Stimulated activated CD4-positive, alpha-beta T cell treated with anti-CD3 and anti-CD28 coated beads, TNF-alpha, amount 100 ng/mL, for 1 hour (primary cell): ENCODE results near the gene SEC22C.

Source experiments
- DNase-seq, 3 donors: peaks; one replicate each; pipeline ENCODE4 v3.0.0-alpha.2; 2020; ENCODE audit warnings: low read depth in 3 of 3, low spot score in 1 of 3

Gene SEC22C

GRCh38 chr3:42515391-42515916 is 66.3 kb downstream of the SEC22C start:
- DNase-seq = no peak

- no peak for DNase-seq
Measured at GRCh38 chr3:42514876-42515275, 66.9 kb downstream of the SEC22C start.

- no peak for DNase-seq
Measured at GRCh38 chr3:42513521-42513920, 68.2 kb downstream of the SEC22C start.

GRCh38 chr3:42513121-42513520 is 68.6 kb downstream of the SEC22C start:
- DNase-seq = no peak

GRCh38 chr3:42511736-42512135 is 70.0 kb downstream of the SEC22C start:
- DNase-seq = no peak

- no peak for DNase-seq
Measured at GRCh38 chr3:42511201-42511600, 70.6 kb downstream of the SEC22C start.

- no peak for DNase-seq
Measured at GRCh38 chr3:42510325-42510724, 71.4 kb downstream of the SEC22C start.

GRCh38 chr3:42509111-42509510 is 72.7 kb downstream of the SEC22C start:
- no peak for DNase-seq

- DNase-seq = no peak
Measured at GRCh38 chr3:42508562-42508961, 73.2 kb downstream of the SEC22C start.

- no peak for DNase-seq
Measured at GRCh38 chr3:42507761-42508335, 73.9 kb downstream of the SEC22C start.

GRCh38 chr3:42507252-42507651 is 74.5 kb downstream of the SEC22C start:
- DNase-seq = no peak

- no peak for DNase-seq
Measured at GRCh38 chr3:42505849-42506410, 75.8 kb downstream of the SEC22C start.

- no peak for DNase-seq
Measured at GRCh38 chr3:42505128-42505848, 76.5 kb downstream of the SEC22C start.

- DNase-seq = no peak
Measured at GRCh38 chr3:42504334-42505127, 77.2 kb downstream of the SEC22C start.

GRCh38 chr3:42503957-42504333 is 77.8 kb downstream of the SEC22C start:
- no peak for DNase-seq

- no peak for DNase-seq
Measured at GRCh38 chr3:42503251-42503924, 78.4 kb downstream of the SEC22C start.

GRCh38 chr3:42502429-42503250 is 79.1 kb downstream of the SEC22C start, which contains the start of gene VIPR1:
Gene VIPR1, plus strand, starts transcription at chr3:42502643. Its CDS starts 93 bp downstream, at chr3:42502736.
- DNase-seq = peak; percentile 78 to 94 (median 93)

- peak in 2 of 3 donors; percentile 37 to 48 for DNase-seq
Measured at GRCh38 chr3:42501681-42502428, 79.9 kb downstream of the SEC22C start.

GRCh38 chr3:42501321-42501680 is 80.5 kb downstream of the SEC22C start:
- no peak for DNase-seq
